HepG2 (cell line): ENCODE data around the gene CEP43. TPM values are rescaled to one million over a fixed set of nuclear protein-coding genes. Genes with fewer than 3 reads are reported as not detected.

Experiments used
- AGO2 ChIP-seq: fragments of 200-400 bp; formaldehyde crosslinking; optimal IDR thresholded peaks from 2 replicates; pipeline ENCODE3; 2017; ENCODE audit warnings: mild to moderate bottlenecking, low read depth, low read length, moderate library complexity
- E2F2 ChIP-seq: sonication (generic); formaldehyde crosslinking; IDR thresholded peaks from 2 replicates; pipeline ENCODE4 v1.4.0; 2020; ENCODE audit warnings: missing genetic modification reagents, borderline replicate concordance
- HMGXB4 ChIP-seq, 2 experiments: sonication (generic) in 1 of 2; formaldehyde crosslinking in 1 of 2; IDR thresholded peaks; 2 replicates each; pipeline versions ENCODE4 v1.4.0 to v1.6.1; 2018 to 2020; ENCODE audit warnings: missing genetic modification reagents in 2 of 2, borderline replicate concordance in 1 of 2, low read depth in 1 of 2, mild to moderate bottlenecking in 1 of 2, missing biosample characterization in 1 of 2
- KDM4B ChIP-seq: sonication (generic); formaldehyde crosslinking; IDR thresholded peaks from 2 replicates; pipeline ENCODE4 v1.4.0; 2020; ENCODE audit warnings: missing genetic modification reagents
- RNF2 ChIP-seq: fragments of 450-650 bp; conservative IDR thresholded peaks from 2 replicates; pipeline ENCODE4 v1.6.1; 2016; ENCODE audit warnings: low read depth
- XBP1 ChIP-seq: sonication (generic); formaldehyde crosslinking; IDR thresholded peaks from 2 replicates; pipeline ENCODE4 v1.5.0; 2020; ENCODE audit warnings: missing genetic modification reagents
- ZBTB46 ChIP-seq: sonication (generic); formaldehyde crosslinking; IDR thresholded peaks from 2 replicates; pipeline ENCODE4 v1.4.0; 2020; ENCODE audit warnings: mild to moderate bottlenecking, missing genetic modification reagents, borderline replicate concordance
- ZFYVE20 ChIP-seq: sonication (generic); formaldehyde crosslinking; IDR thresholded peaks from 2 replicates; pipeline ENCODE4 v1.8.0; 2023; ENCODE audit warnings: low read depth, mild to moderate bottlenecking, moderate library complexity, missing genetic modification reagents, borderline replicate concordance
- ZNF343 ChIP-seq: sonication (generic); formaldehyde crosslinking; IDR thresholded peaks from 2 replicates; pipeline ENCODE4 v1.4.0; 2020; ENCODE audit warnings: mild to moderate bottlenecking, missing genetic modification reagents
- ZNF552 ChIP-seq: sonication (generic); formaldehyde crosslinking; IDR thresholded peaks from 2 replicates; pipeline ENCODE4 v1.9.0; 2022; ENCODE audit warnings: missing genetic modification reagents, mild to moderate bottlenecking, borderline replicate concordance
- ZNF619 ChIP-seq: sonication (generic); formaldehyde crosslinking; IDR thresholded peaks from 2 replicates; pipeline ENCODE4 v1.4.0; 2020; ENCODE audit warnings: mild to moderate bottlenecking, missing genetic modification reagents
- ZNF777 ChIP-seq: sonication (generic); formaldehyde crosslinking; IDR thresholded peaks from 2 replicates; pipeline ENCODE4 v1.4.0; 2020; ENCODE audit warnings: missing genetic modification reagents
- ZSCAN30 ChIP-seq: sonication (generic); formaldehyde crosslinking; IDR thresholded peaks from 2 replicates; pipeline ENCODE4 v1.5.0; 2020; ENCODE audit warnings: mild to moderate bottlenecking, missing genetic modification reagents
- polyA plus RNA-seq, 8 experiments: library from polyadenylated mRNA; depleted of rRNA in 3 of 8; stranded (reverse) in 7 of 8; unstranded in 1 of 8; fragments of >200 nt; fragmentation: Illumina TruSeq in 4 of 8; extraction: Trizol in 4 of 8; gene quantifications; 2 replicates each; pipeline versions ENCODE4 v1.2.1 to v1.2.3, GENCODE V29; 2011 to 2016; ENCODE audit warnings: low read depth in 4 of 8, missing spikeins in 1 of 8, mixed read lengths in 1 of 8; ENCODE audit not compliant: insufficient read depth in 1 of 8
- total RNA-seq, 5 experiments: library from RNA; depleted of rRNA; stranded (reverse); fragments of >200 nt; fragmentation: Illumina TruSeq; extraction: Trizol; gene quantifications; 2 replicates each; pipeline ENCODE4 v1.2.3, GENCODE V29; 2016; ENCODE audit warnings: low read depth in 1 of 5
- TF ChIP-seq, protein P1 (sequence below), 2 experiments: sonication (generic) in 1 of 2; formaldehyde crosslinking in 1 of 2; IDR thresholded peaks; 2 replicates each; pipeline versions ENCODE4 v1.6.1 to v1.9.0; 2014 to 2022; ENCODE audit warnings: antibody characterized with exemption in 1 of 2, borderline replicate concordance in 1 of 2, inconsistent platforms in 1 of 2, low read depth in 1 of 2, missing genetic modification reagents in 1 of 2
- TF ChIP-seq, protein P2 (sequence below): IDR thresholded peaks from 2 replicates; pipeline ENCODE4 v1.6.1; 2016; ENCODE audit warnings: low read depth

Gene CEP43
- total and polyA plus RNA-seq, 2 of the 13 experiments (the other 11 are each of a cell fraction or from before 2014, with no cell fraction given): 29.3 to 73.9 TPM

GRCh38 chr6:166956444-166957086 is 42.6 kb upstream of the CEP43 start, which contains the start of gene RNASET2 (continued):
- TF ChIP-seq, protein P1, sequence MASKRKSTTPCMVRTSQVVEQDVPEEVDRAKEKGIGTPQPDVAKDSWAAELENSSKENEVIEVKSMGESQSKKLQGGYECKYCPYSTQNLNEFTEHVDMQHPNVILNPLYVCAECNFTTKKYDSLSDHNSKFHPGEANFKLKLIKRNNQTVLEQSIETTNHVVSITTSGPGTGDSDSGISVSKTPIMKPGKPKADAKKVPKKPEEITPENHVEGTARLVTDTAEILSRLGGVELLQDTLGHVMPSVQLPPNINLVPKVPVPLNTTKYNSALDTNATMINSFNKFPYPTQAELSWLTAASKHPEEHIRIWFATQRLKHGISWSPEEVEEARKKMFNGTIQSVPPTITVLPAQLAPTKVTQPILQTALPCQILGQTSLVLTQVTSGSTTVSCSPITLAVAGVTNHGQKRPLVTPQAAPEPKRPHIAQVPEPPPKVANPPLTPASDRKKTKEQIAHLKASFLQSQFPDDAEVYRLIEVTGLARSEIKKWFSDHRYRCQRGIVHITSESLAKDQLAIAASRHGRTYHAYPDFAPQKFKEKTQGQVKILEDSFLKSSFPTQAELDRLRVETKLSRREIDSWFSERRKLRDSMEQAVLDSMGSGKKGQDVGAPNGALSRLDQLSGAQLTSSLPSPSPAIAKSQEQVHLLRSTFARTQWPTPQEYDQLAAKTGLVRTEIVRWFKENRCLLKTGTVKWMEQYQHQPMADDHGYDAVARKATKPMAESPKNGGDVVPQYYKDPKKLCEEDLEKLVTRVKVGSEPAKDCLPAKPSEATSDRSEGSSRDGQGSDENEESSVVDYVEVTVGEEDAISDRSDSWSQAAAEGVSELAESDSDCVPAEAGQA (IDR thresholded peaks at IDR 0.05; ENCODE audit: low read depth): no peak
- TF ChIP-seq, protein P1 (CRISPR knock-in tag; IDR thresholded peaks at IDR 0.05; ENCODE audit: borderline replicate concordance): no peak; the same call in 1 of the 2 replicates
- no peak for TF ChIP-seq E2F2 (CRISPR knock-in tag)
- TF ChIP-seq ZNF777 (CRISPR knock-in tag): peak; percentile 39
- TF ChIP-seq ZFYVE20: peak; percentile 87; the same call in 1 of the 2 replicates
- TF ChIP-seq ZNF619 (CRISPR knock-in tag): peak; percentile 80; the same call in 1 of the 2 replicates
- 0 out of 2 replicates have a peak, but pooled peaks have one; percentile 25 for TF ChIP-seq RNF2
- 0 out of 2 replicates have a peak, but pooled peaks have one; percentile 58 for TF ChIP-seq KDM4B (CRISPR knock-in tag)
- TF ChIP-seq ZNF552 (CRISPR knock-in tag): 0 out of 2 replicates have a peak, but pooled peaks have one; percentile 11
- no peak for TF ChIP-seq AGO2
- no peak for TF ChIP-seq XBP1 (CRISPR knock-in tag)
- TF ChIP-seq ZBTB46 (CRISPR knock-in tag): 0 out of 2 replicates have a peak, but pooled peaks have one; percentile 69
- TF ChIP-seq, protein P2, sequence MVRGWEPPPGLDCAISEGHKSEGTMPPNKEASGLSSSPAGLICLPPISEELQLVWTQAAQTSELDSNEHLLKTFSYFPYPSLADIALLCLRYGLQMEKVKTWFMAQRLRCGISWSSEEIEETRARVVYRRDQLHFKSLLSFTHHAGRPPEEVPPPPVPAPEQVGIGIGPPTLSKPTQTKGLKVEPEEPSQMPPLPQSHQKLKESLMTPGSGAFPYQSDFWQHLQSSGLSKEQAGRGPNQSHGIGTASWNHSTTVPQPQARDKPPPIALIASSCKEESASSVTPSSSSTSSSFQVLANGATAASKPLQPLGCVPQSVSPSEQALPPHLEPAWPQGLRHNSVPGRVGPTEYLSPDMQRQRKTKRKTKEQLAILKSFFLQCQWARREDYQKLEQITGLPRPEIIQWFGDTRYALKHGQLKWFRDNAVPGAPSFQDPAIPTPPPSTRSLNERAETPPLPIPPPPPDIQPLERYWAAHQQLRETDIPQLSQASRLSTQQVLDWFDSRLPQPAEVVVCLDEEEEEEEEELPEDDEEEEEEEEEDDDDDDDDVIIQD (CRISPR knock-in tag): 0 out of 2 replicates have a peak, but pooled peaks have one; percentile 51
- peak; percentile 87 to 88; a peak in 3 of 4 replicates for TF ChIP-seq HMGXB4 (CRISPR knock-in tag; IDR thresholded peaks at IDR 0.05; ENCODE audit: borderline replicate concordance in 1 of 2, low read depth in 1 of 2)
- TF ChIP-seq ZSCAN30: peak; percentile 9; the same call in 1 of the 2 replicates
- peak; percentile 96 for TF ChIP-seq ZNF343 (CRISPR knock-in tag)
